H9 (cell line): ENCODE results near the gene CDADC1. TPM values are rescaled to one million over a fixed set of nuclear protein-coding genes. Genes with fewer than 3 reads are reported as not detected.

Source experiments
- DNase-seq: peaks from one replicate; pipeline ENCODE4 v3.0.0-alpha.2; 2017
- H2AFZ ChIP-seq: one replicate; pipeline ENCODE4 v1.6.1; 2013; ENCODE audit warnings: mild to moderate bottlenecking, low read length, control low read depth, moderate library complexity
- H2AK5ac ChIP-seq: 2 replicates; pipeline ENCODE4 v1.6.1; 2013; ENCODE audit warnings: low read length, control low read depth, mixed read lengths; ENCODE audit not compliant: insufficient read length
- H2BK120ac ChIP-seq: one replicate; pipeline ENCODE4 v1.6.1; 2013; ENCODE audit warnings: low read depth, mild to moderate bottlenecking, low read length, control low read depth, inconsistent platforms; ENCODE audit not compliant: poor library complexity, severe bottlenecking
- H2BK12ac ChIP-seq: 2 replicates; pipeline ENCODE4 v1.6.1; 2013; ENCODE audit warnings: low read length, control low read depth, mixed read lengths, low read depth; ENCODE audit not compliant: insufficient read length
- H2BK15ac ChIP-seq: 2 replicates; pipeline ENCODE4 v1.6.1; 2013; ENCODE audit warnings: low read depth, low read length, control low read depth
- H2BK20ac ChIP-seq: one replicate; pipeline ENCODE4 v1.6.1; 2013; ENCODE audit warnings: low read depth, mild to moderate bottlenecking, low read length, control low read depth, inconsistent platforms; ENCODE audit not compliant: poor library complexity, severe bottlenecking
- H2BK5ac ChIP-seq: 2 replicates; pipeline ENCODE4 v1.6.1; 2013; ENCODE audit warnings: low read length, control low read depth, mixed read lengths; ENCODE audit not compliant: insufficient read length
- H3K14ac ChIP-seq: 2 replicates; pipeline ENCODE4 v1.6.1; 2013; ENCODE audit warnings: low read length, control low read depth; ENCODE audit not compliant: insufficient read depth
- H3K18ac ChIP-seq: 2 replicates; pipeline ENCODE4 v1.6.1; 2013; ENCODE audit warnings: low read depth, mild to moderate bottlenecking, mixed read lengths, low read length, control low read depth; ENCODE audit not compliant: insufficient read length
- H3K23ac ChIP-seq: 2 replicates; pipeline ENCODE4 v1.6.1; 2013; ENCODE audit warnings: low read length, control low read depth, mixed read lengths, low read depth; ENCODE audit not compliant: insufficient read length
- H3K23me2 ChIP-seq: 2 replicates; pipeline ENCODE4 v1.6.1; 2013; ENCODE audit warnings: low read depth, mild to moderate bottlenecking, mixed read lengths, low read length, control low read depth; ENCODE audit not compliant: insufficient read length, poor library complexity, severe bottlenecking
- H3K27ac ChIP-seq: 2 replicates; pipeline ENCODE4 v1.5.1; 2013; ENCODE audit warnings: low read length, control low read depth, mixed read lengths, low read depth; ENCODE audit not compliant: insufficient read length
- H3K27me3 ChIP-seq: 2 replicates; pipeline ENCODE4 v1.6.1; 2013; ENCODE audit warnings: low read length, control low read depth, inconsistent platforms; ENCODE audit not compliant: insufficient read depth
- H3K4ac ChIP-seq: 2 replicates; pipeline ENCODE4 v1.6.1; 2013; ENCODE audit warnings: low read depth, mild to moderate bottlenecking, control low read depth, inconsistent platforms, low read length, moderate library complexity
- H3K4me1 ChIP-seq: 2 replicates; pipeline ENCODE4 v1.6.1; 2013; ENCODE audit warnings: low read length, control low read depth, inconsistent platforms; ENCODE audit not compliant: insufficient read depth
- H3K4me2 ChIP-seq: 2 replicates; pipeline ENCODE4 v1.6.1; 2013; ENCODE audit warnings: low read length, control low read depth, mixed read lengths; ENCODE audit not compliant: insufficient read length, insufficient read depth
- H3K56ac ChIP-seq: 2 replicates; pipeline ENCODE4 v1.6.1; 2013; ENCODE audit warnings: low read depth, mild to moderate bottlenecking, mixed read lengths, low read length, control low read depth; ENCODE audit not compliant: insufficient read length
- H3K79me1 ChIP-seq: 2 replicates; pipeline ENCODE4 v1.6.1; 2013; ENCODE audit warnings: low read depth, mild to moderate bottlenecking, moderate library complexity, low read length, control low read depth, inconsistent platforms; ENCODE audit not compliant: insufficient read depth, poor library complexity, severe bottlenecking
- H3K79me2 ChIP-seq: 2 replicates; pipeline ENCODE4 v1.6.1; 2013; ENCODE audit warnings: low read length, control low read depth, inconsistent platforms; ENCODE audit not compliant: insufficient read depth
- H3K9ac ChIP-seq: 2 replicates; pipeline ENCODE4 v1.6.1; 2013; ENCODE audit warnings: low read length, control low read depth, mixed read lengths; ENCODE audit not compliant: insufficient read length; ENCODE audit errors: extremely low read depth
- H3K9me3 ChIP-seq: one replicate; pipeline ENCODE4 v1.6.1; 2013; ENCODE audit warnings: low read depth, low read length, inconsistent platforms; ENCODE audit not compliant: control insufficient read depth
- H3T11ph ChIP-seq: one replicate; pipeline ENCODE4 v1.6.1; 2013; ENCODE audit warnings: mild to moderate bottlenecking, low read length, control low read depth, inconsistent platforms
- H4K20me1 ChIP-seq: one replicate; pipeline ENCODE4 v1.6.1; 2013; ENCODE audit not compliant: control insufficient read depth, insufficient read length, insufficient read depth
- H4K5ac ChIP-seq: 2 replicates; pipeline ENCODE4 v1.6.1; 2013; ENCODE audit warnings: low read depth, mild to moderate bottlenecking, mixed read lengths, low read length, control low read depth; ENCODE audit not compliant: insufficient read length
- H4K8ac ChIP-seq: replicated peaks from 2 replicates; pipeline ENCODE4 v1.6.1; 2013; ENCODE audit warnings: low read length, control low read depth, mixed read lengths, low read depth; ENCODE audit not compliant: insufficient read length
- H4K91ac ChIP-seq: 2 replicates; pipeline ENCODE4 v1.6.1; 2013; ENCODE audit warnings: low read depth, mild to moderate bottlenecking, moderate library complexity, mixed read lengths, low read length, control low read depth; ENCODE audit not compliant: insufficient read length
- H3K27ac Mint-ChIP-seq, 3 experiments: 2 replicates in 2 of 3; 3 replicates in 1 of 3; pipeline ENCODE4 v1.8.0; 2020 to 2021; ENCODE audit warnings: mixed read lengths in 3 of 3, mild to moderate bottlenecking in 1 of 3, moderate library complexity in 1 of 3
- H3K27me3 Mint-ChIP-seq: 2 replicates; pipeline ENCODE4 v1.8.0; 2021; ENCODE audit warnings: low read depth, mild to moderate bottlenecking, moderate library complexity, mixed read lengths
- H3K36me3 Mint-ChIP-seq, 3 experiments: 2 replicates in 2 of 3; 3 replicates in 1 of 3; pipeline ENCODE4 v1.8.0; 2020 to 2021; ENCODE audit warnings: low read depth in 3 of 3, mixed read lengths in 3 of 3; ENCODE audit not compliant: insufficient read depth in 1 of 3
- H3K4me1 Mint-ChIP-seq, 2 experiments: 2 replicates each; pipeline ENCODE4 v1.8.0; 2020; ENCODE audit warnings: mixed read lengths in 2 of 2
- H3K4me3 Mint-ChIP-seq, 2 experiments: 2 replicates in 1 of 2; 3 replicates in 1 of 2; pipeline ENCODE4 v1.8.0; 2020 to 2021; ENCODE audit warnings: mild to moderate bottlenecking in 2 of 2, mixed read lengths in 2 of 2, moderate library complexity in 1 of 2
- H3K9me3 Mint-ChIP-seq, 2 experiments: 2 replicates in 1 of 2; 3 replicates in 1 of 2; pipeline ENCODE4 v1.8.0; 2020; ENCODE audit warnings: mild to moderate bottlenecking in 2 of 2, mixed read lengths in 2 of 2, moderate library complexity in 1 of 2
- CTCF ChIP-seq: fragments of 200-600 bp; sonication (generic); conservative IDR thresholded peaks from 3 replicates; pipeline ENCODE4 v1.8.0; 2021; ENCODE audit warnings: antibody characterized with exemption, mild to moderate bottlenecking
- WGBS: extraction: QIAGEN DNeasy Blood & Tissue Kit; methylation state at CpG from one replicate; pipeline ENCODE4 v1.1.7; 2013; ENCODE audit warnings: missing lambda C conversion rate, low lambda C conversion rate, mixed read lengths; ENCODE audit not compliant: insufficient read length; ENCODE audit errors: extremely low coverage; 5-methylcytosine and 5-hydroxymethylcytosine counted together
- total RNA-seq: library from RNA; stranded (reverse); gene quantifications from 2 replicates; pipeline ENCODE4 v1.2.1, GENCODE V29; 2021

CDADC1 gene
- total RNA-seq, 1 experiment from 2014 or later: 4.9 TPM

GRCh38 chr13:49308921-49309408 lies 61.2 kb downstream of the CDADC1 start:
- H3K27ac Mint-ChIP-seq: no peak overlapping the region
- Histone ChIP-seq H2BK20ac (no peak overlapping the region), H2BK120ac (no peak overlapping the region), H4K5ac (no peak overlapping the region), H3K9ac (no peak overlapping the region), H2BK15ac (no peak overlapping the region), H4K8ac (no peak overlapping the region), H3T11ph (no peak overlapping the region), H2AK5ac (no peak overlapping the region), H2BK12ac (no peak overlapping the region), H3K4me1 (no peaks in the 10 kb centered on the region), H3K4me2 (no peak overlapping the region), H4K91ac (no peak overlapping the region), H3K18ac (no peak overlapping the region), H2BK5ac (no peak overlapping the region), H3K27ac (no peak overlapping the region), H3K56ac (no peak overlapping the region), H3K27me3 (no peaks in the 10 kb centered on the region), H3K23ac (no peak overlapping the region), H3K14ac (no peak overlapping the region), H4K20me1 (no peaks in the 10 kb centered on the region), H3K9me3 (no peaks in the 10 kb centered on the region), H3K79me2 (no peaks in the 10 kb centered on the region), H3K4ac (no peak overlapping the region), H2AFZ (no peak overlapping the region), H3K79me1 (no peaks in the 10 kb centered on the region), H3K23me2 (no peaks in the 10 kb centered on the region)
- H3K4me1 Mint-ChIP-seq: peaks cover 7 to 16% of the 10 kb centered on the region in 2 experiments
- H3K36me3 Mint-ChIP-seq: no peaks in the 10 kb centered on the region
- no peaks in the 10 kb centered on the region for H3K9me3 Mint-ChIP-seq
- 100% methylated on average over 1 of the region's 11 CpGs for WGBS
- H3K27me3 Mint-ChIP-seq: no peaks in the 10 kb centered on the region
- DNase-seq: no peak
- no peak for TF ChIP-seq CTCF
- no peak overlapping the region for H3K4me3 Mint-ChIP-seq
